Stimulated activated CD8-positive, alpha-beta memory T cell treated with anti-CD3 and anti-CD28 coated beads, Interleukin-4, amount 100 ng/mL, for 48 hours (primary cell): ENCODE measurements around the gene CMPK2.
"Not testable (repeated sequence)": the region's sequence is repeated elsewhere in the genome, so short reads cannot be mapped to it uniquely, and the experiment has no call there.

Source experiments
- DNase-seq: peaks from one replicate; pipeline ENCODE4 v3.0.0-alpha.2; 2020

CMPK2 gene

GRCh38 chr2:6879011-6879410 is 13.3 kb upstream of the CMPK2 start:
- no peak for DNase-seq

GRCh38 chr2:6878549-6878948 is 12.8 kb upstream of the CMPK2 start:
- DNase-seq = no peak

- peak; percentile 40 for DNase-seq
These were observed 11.9 kb upstream of the CMPK2 start, which contains the start of gene RSAD2 for GRCh38 chr2:6877402-6878304. Gene RSAD2, plus strand, starts transcription at chr2:6877777. Its CDS starts 24 bp downstream, at chr2:6877801.

- DNase-seq = no peak
These were observed 10.6 kb upstream of the CMPK2 start for GRCh38 chr2:6876309-6876708.

GRCh38 chr2:6874032-6874431 is 8.3 kb upstream of the CMPK2 start:
- DNase-seq = no peak

GRCh38 chr2:6872394-6872793 is 6.7 kb upstream of the CMPK2 start:
- DNase-seq = no peak

- no peak for DNase-seq
These were observed 1.3 kb upstream of the CMPK2 start for GRCh38 chr2:6866982-6867381.

- no peak for DNase-seq
These were observed 566 bp upstream of the CMPK2 start for GRCh38 chr2:6866275-6866671.

DNA sequence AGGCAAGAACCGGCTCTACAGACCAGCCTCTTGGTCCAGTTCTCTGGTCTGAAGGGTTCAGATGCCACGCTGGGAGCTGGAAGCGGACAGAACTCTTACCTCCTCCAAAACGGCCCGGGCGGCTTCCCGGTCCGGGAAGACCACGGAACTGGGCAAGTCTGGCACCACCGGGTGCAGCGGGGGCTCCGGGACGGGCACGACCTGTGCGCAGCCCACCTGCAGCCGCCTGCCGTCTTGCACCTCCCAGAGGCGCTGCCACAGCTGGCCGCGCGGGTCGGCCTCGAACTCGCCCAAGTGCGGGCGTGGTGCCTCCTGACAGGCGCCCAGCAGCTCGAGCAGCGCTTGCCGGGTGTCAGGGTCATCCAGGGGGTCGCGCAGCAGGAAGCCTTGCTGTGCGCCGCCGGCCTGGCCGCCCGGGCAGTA is 773 bp downstream of the CMPK2 start:
- DNase-seq = peak; percentile 37

DNA sequence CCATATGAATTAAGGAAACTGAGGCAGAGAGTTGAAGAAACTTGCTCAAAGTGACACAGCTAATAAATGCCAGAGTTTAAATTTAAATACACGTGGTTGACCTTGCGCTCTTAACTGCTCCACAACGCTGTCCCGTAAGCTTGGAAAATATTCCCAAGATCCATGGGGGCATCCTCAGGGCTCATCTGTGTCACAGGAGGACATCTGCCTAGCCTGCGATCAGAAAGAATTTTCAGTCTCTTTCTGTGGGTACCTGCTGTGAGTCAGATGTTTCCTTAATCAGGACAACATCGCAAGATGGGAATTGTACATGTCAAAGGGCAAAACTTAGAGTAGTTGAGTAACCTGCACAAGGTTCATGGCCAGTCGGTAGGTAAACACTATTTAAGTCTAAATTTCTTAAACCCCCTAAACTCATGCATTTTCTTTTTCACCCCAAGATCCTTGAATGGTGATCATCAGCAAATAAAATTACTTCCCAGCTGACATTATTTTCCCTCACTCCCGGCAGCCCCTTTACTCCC is 1.4 kb downstream of the CMPK2 start:
- no peak for DNase-seq

DNA sequence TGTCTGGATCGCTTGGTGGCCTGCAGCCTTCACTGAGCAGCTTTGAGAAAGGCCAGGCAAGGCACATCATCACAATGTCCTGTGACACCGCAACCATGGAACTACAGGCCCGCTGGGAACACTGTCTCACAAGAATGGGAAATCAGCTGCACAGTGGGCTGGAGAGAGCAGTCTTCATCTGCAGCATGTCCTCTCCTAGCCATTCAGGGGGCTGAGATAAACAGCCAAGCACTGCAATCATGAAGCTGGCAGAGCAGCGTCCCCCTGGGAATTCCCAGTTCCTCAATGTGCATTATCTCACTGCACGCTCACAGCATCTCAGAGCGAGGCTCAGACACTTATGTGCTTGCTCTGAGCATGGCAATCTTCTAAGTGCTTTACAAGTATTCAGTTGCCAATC is 1.9 kb downstream of the CMPK2 start:
- no peak for DNase-seq

GRCh38 chr2:6860296-6860695 is 5.4 kb downstream of the CMPK2 start:
- DNase-seq = no peak

- not testable (repeated sequence) for DNase-seq
These were observed 7.2 kb downstream of the CMPK2 start for GRCh38 chr2:6858466-6859027.

GRCh38 chr2:6856548-6856920 is 9.2 kb downstream of the CMPK2 start:
- no peak for DNase-seq

DNA sequence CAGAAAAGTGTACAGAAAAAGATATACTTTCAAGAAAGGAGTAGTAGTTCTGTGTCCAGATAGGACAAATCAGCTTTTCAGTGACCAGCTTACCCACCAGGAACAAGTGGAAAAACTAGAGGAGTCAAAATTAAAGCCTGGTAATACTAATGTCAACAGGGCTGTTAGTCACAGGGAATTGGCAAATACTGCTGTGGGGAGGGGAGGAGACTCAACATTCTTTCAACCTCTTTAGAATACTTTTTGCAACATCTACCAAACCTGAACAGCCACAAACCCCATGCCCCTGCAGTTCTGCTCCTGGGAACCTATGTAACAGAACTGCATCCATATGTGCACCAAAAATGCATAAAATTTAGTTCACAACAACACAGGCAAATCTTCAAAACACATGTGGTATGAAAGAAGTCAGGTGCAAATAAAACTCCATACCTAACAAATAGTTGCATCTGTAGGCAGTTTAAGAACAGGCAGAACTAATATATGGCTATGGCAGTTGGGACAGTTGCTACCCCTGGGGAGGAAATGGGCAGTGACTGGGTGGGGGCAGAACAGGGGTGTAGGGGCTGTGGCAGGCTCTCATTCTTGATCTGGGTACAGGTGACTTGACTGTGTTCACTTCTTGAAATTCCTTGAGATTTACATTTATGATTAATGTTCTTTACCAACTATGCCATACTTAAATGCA is 9.7 kb downstream of the CMPK2 start:
- DNase-seq = no peak

DNA sequence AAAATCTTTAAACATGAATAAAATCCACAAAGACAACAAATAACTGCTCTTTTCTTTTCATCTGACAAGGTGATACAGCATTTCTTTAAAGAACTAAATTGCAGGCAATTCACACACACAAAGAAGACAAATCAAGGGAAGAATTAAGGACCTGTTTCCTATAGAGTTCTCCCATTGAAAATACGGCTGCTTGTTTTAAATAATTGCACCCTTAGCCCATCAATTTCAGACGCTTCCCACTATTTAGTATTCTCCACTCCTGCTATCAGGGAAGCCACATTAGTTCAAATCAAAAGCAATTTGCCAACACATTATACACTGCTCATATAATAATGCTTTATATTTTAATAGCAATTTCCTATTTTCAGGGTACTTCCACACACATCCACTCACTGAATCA is 11.3 kb downstream of the CMPK2 start:
- DNase-seq = no peak

- DNase-seq = no peak
These were observed 13.5 kb downstream of the CMPK2 start for GRCh38 chr2:6852195-6852594.

DNA sequence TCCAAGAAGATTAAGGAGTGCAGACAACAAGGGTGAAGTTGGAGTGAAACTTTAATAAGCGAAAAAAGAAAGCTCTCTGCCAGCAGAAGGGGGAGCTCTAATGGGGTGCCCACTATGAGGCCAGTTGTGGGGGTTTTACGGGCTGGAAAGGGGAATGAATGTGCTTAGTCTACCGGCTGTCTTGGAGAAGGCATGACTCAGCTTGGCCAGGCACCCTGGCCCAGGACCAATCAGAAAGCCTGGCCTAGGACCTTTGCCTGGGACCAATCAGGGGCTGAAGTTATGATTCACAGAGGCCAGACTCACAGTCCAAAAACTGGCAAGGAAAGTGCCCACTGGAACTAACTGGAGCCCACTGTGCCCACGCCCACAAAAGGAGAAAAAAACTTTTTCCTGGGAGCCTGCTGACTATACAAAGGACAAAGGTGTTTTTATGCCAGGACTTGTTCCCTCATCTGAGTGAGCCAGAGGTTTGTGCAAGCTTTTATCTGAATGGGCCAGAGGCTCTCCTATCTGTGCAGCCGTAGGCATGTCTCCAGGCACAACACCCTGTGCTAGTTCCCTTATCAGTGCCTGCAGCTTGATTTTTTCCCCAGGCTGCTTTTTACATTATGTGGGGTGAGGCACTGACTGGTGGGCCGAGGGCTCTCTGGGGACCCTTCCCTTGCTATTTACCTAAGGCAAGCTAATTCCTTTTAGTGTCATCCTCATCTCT is 18.6 kb downstream of the CMPK2 start:
- DNase-seq = no peak

GRCh38 chr2:6846540-6846939 is 19.2 kb downstream of the CMPK2 start:
- no peak for DNase-seq

GRCh38 chr2:6845903-6846302 is 19.8 kb downstream of the CMPK2 start:
- DNase-seq = no peak

- peak; percentile 31 for DNase-seq
These were observed 20.4 kb downstream of the CMPK2 start for GRCh38 chr2:6845312-6845711.

DNA sequence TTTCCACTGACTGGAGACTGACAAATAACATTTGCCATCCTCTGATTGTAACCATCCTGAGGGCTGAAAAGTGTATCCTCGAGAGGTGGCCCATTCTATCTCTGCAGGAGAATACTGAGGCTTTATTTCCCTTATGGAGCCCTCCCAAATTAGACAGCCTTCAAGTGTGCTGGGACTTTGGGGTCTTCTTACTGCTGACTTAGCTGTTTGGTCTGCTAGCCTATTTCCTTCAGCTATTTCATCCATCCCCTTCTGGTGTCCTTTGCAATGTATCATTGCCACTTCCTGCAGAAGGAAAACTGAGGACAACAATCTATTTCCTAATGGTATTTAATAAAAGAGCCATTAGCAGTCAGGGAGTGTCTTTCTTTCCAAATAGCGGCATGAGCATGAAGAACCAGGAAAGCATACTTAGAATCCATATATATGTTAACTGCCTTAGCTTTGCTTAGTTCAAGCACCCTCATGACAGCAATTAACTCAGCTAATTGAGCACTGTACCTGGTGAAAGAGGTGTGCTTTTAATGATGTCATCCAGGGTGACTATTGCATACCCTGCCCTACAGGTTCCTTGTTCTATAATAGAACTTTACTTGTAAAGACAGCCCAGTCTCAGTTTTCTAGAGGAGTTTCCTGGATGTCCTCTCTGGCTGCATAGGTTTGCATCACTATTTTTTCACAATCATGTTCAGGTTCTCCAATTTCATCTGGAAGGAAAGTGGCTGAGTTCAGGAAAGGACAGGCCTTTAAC is 24.0 kb downstream of the CMPK2 start:
- DNase-seq = no peak
